ENCODE measurements around the gene PID1.

- TF ChIP-seq CTCF (IDR thresholded peaks at IDR 0.05), result no peak
- no peak for TF ChIP-seq POLR2A (IDR thresholded peaks at IDR 0.05)
These were observed 243.6 kb downstream of the PID1 start for GRCh38 chr2:229027353-229028105.
